ENCODE results near the gene PDS5B. TPM values are rescaled to one million over a fixed set of nuclear protein-coding genes. Genes with fewer than 3 reads are reported as not detected.
"Not testable (repeated sequence)": the region's sequence is repeated elsewhere in the genome, so short reads cannot be mapped to it uniquely, and the experiment has no call there.

The PDS5B gene
- total and polyA plus RNA-seq, 10 of the 15 experiments (the other 5 are each of a cell fraction or from before 2014, with no cell fraction given) = 15.4 to 55.3 (median 30.7) TPM

- POLR2A ChIA-PET = interaction anchor here (1.2 kb wide), 1 partner anchor 10 kb away, joined by 4 read pairs; no protein-coding TSS in a partner anchor
- H3K79me2 ChIP-seq (ENCODE audit: control insufficient read depth, insufficient read depth, low read length); H3K27me3 ChIP-seq (replicated peaks in 1 of 2; ENCODE audit: control insufficient read depth in 2 of 2, insufficient read depth in 2 of 2, low read length in 1 of 2); H3K4me2 ChIP-seq (ENCODE audit: control insufficient read depth, insufficient read depth); H3K27ac ChIP-seq (ENCODE audit: control insufficient read depth, insufficient read depth); H3K9me3 ChIP-seq (replicated peaks; ENCODE audit: control insufficient read depth, insufficient read depth, low read length); H2AFZ ChIP-seq (ENCODE audit: control insufficient read depth, low read depth, low read length); H4K20me1 ChIP-seq (ENCODE audit: control insufficient read depth, insufficient read depth); DNase-seq (ENCODE audit: low read depth, low spot score); H3K36me3 ChIP-seq (ENCODE audit: control insufficient read depth in 2 of 2, insufficient read depth in 2 of 2, low read length in 1 of 2); H3K9ac ChIP-seq (ENCODE audit: control insufficient read depth, insufficient read depth, low read length); in situ Hi-C loops (cut with MboI); H3K4me3 ChIP-seq; BruUV-seq (replicated peaks): not testable (repeated sequence)
- peak; percentile 83 for ATAC-seq
- peaks cover 18% of the 10 kb centered on the region for H3K4me1 ChIP-seq (ENCODE audit: control insufficient read depth, insufficient read depth, low read length)
- RAD21 ChIA-PET (ENCODE audit: unreplicated experiment) = interaction anchor here (0.7 to 2.7 kb wide), 10 partner anchors 9 to 238 kb away, joined by 3 to 8 read pairs (median 4); no protein-coding TSS in a partner anchor
- CTCF ChIA-PET = interaction anchor here (1.0 to 2.0 kb wide), 8 partner anchors 8 to 191 kb away, joined by 3 to 8 read pairs (median 4); no protein-coding TSS in a partner anchor
- intact Hi-C loops (cut with micrococcal nuclease; ENCODE audit: unreplicated experiment) = loop anchor here (1.0 kb wide), 2 partner anchors 79 to 191 kb away; no protein-coding TSS in a partner anchor
- WGBS (ENCODE audit: insufficient coverage, insufficient replicate concordance, low lambda C conversion rate, missing lambda C conversion rate) = under 1% methylated on average over 5 of the region's 5 CpGs
- SMC1A ChIA-PET (ENCODE audit: uncharacterized antibody, unreplicated experiment) = interaction anchor here (0.8 to 2.7 kb wide), 10 partner anchors 11 to 716 kb away, joined by 3 to 24 read pairs (median 4); no protein-coding TSS in a partner anchor
- FAIRE-seq = peak; percentile 59
- TF ChIP-seq GATAD2B (conservative IDR thresholded peaks at IDR 0.05; ENCODE audit: low read depth) (0 out of 2 replicates have a peak, but pooled peaks have one; percentile 29), IKZF1 (conservative IDR thresholded peaks at IDR 0.05) (peak; percentile 79), ATF2 (IDR thresholded peaks at IDR 0.05; ENCODE audit: low read length) (peak; percentile 48), IRF4 (IDR thresholded peaks at IDR 0.05; ENCODE audit: low read depth, low read length) (peak; percentile 53; the same call in 1 of the 2 replicates), BMI1 (IDR thresholded peaks at IDR 0.05; ENCODE audit: borderline replicate concordance) (peak; percentile 44; the same call in 1 of the 2 replicates), RELA (IDR thresholded peaks at IDR 0.05; ENCODE audit: borderline replicate concordance, partially characterized antibody) (peak; percentile 76), RAD21 (IDR thresholded peaks at IDR 0.05; ENCODE audit: insufficient read depth, low read depth, low read length) (peak; percentile 55), CREM (IDR thresholded peaks at IDR 0.05; ENCODE audit: low read depth) (peak; percentile 59; the same call in 1 of the 2 replicates), EED (IDR thresholded peaks at IDR 0.05; ENCODE audit: low read depth) (peak; percentile 75), EP300 (IDR thresholded peaks at IDR 0.05; ENCODE audit: borderline replicate concordance in 1 of 2, control insufficient read depth in 1 of 2, low read depth in 2 of 2, low read length in 2 of 2) (0 out of 4 replicates have a peak, but pooled peaks of 1 of the 2 experiments have one; percentile 25), MEF2A (IDR thresholded peaks at IDR 0.05; ENCODE audit: insufficient read depth, low read depth, low read length) (peak; percentile 49; the same call in 1 of the 2 replicates), NFIC (IDR thresholded peaks at IDR 0.05; ENCODE audit: low read depth, low read length) (peak; percentile 69; the same call in 1 of the 2 replicates), DPF2 (IDR thresholded peaks at IDR 0.05) (peak; percentile 81), RELB (IDR thresholded peaks at IDR 0.05; ENCODE audit: low read depth) (peak; percentile 90), PAX5 (IDR thresholded peaks at IDR 0.05; ENCODE audit: borderline replicate concordance, low read depth, low read length) (peak; percentile 39; the same call in 1 of the 2 replicates), TBL1XR1 (IDR thresholded peaks at IDR 0.05; ENCODE audit: low read depth, low read length) (0 out of 2 replicates have a peak, but pooled peaks have one; percentile 50), MEF2B (IDR thresholded peaks at IDR 0.05; ENCODE audit: partially characterized antibody, poor library complexity, severe bottlenecking) (peak; percentile 60)
- TF ChIP-seq, protein P1, sequence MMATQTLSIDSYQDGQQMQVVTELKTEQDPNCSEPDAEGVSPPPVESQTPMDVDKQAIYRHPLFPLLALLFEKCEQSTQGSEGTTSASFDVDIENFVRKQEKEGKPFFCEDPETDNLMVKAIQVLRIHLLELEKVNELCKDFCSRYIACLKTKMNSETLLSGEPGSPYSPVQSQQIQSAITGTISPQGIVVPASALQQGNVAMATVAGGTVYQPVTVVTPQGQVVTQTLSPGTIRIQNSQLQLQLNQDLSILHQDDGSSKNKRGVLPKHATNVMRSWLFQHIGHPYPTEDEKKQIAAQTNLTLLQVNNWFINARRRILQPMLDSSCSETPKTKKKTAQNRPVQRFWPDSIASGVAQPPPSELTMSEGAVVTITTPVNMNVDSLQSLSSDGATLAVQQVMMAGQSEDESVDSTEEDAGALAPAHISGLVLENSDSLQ (IDR thresholded peaks at IDR 0.05) = peak; percentile 39; the same call in 1 of the 2 replicates
Measured at GRCh38 chr13:32826372-32826771, 240.1 kb downstream of the PDS5B start.

Measured in GM12878 (cell line).